Hypothalamus (tissue), 51 donors: ENCODE results near the gene SLC25A13.

ENCODE experiments used
- DNase-seq, 51 donors: peaks; one replicate each; lab custom pipeline; 2025; lab: John Stamatoyannopoulos, UW

Gene SLC25A13

GRCh38 chr7:96116173-96116572 lies 205.7 kb downstream of the SLC25A13 start:
- no peak for DNase-seq

- no peak for DNase-seq
These were observed 207.7 kb downstream of the SLC25A13 start for GRCh38 chr7:96114190-96114589.

- DNase-seq: no peak
These were observed 210.5 kb downstream of the SLC25A13 start for GRCh38 chr7:96111405-96111804.

- DNase-seq: no peak
These were observed 216.9 kb downstream of the SLC25A13 start for GRCh38 chr7:96104984-96105383.

- no peak for DNase-seq
These were observed 219.6 kb downstream of the SLC25A13 start for GRCh38 chr7:96102096-96102811.

GRCh38 chr7:96100737-96101136 lies 221.2 kb downstream of the SLC25A13 start:
- no peak for DNase-seq

- DNase-seq: no peak
These were observed 224.1 kb downstream of the SLC25A13 start for GRCh38 chr7:96097835-96098234.

GRCh38 chr7:96093435-96093834 lies 228.5 kb downstream of the SLC25A13 start:
- DNase-seq: no peak

- DNase-seq: no peak
These were observed 231.1 kb downstream of the SLC25A13 start for GRCh38 chr7:96090756-96091155.

- DNase-seq: no peak
These were observed 232.4 kb downstream of the SLC25A13 start for GRCh38 chr7:96089511-96089910.

- DNase-seq: no peak
These were observed 233.3 kb downstream of the SLC25A13 start for GRCh38 chr7:96088579-96088978.

- DNase-seq: no peak
These were observed 235.9 kb downstream of the SLC25A13 start for GRCh38 chr7:96085953-96086352.

- DNase-seq: no peak
These were observed 236.9 kb downstream of the SLC25A13 start for GRCh38 chr7:96084881-96085553.

GRCh38 chr7:96080027-96080426 lies 241.9 kb downstream of the SLC25A13 start:
- DNase-seq: peak in 1 of 51 donors; percentile 17

- no peak for DNase-seq
These were observed 245.6 kb downstream of the SLC25A13 start for GRCh38 chr7:96076350-96076707.

- DNase-seq: peak in 48 of 51 donors; percentile 5 to 79 (median 38)
These were observed 246.2 kb downstream of the SLC25A13 start for GRCh38 chr7:96075510-96076349.

- DNase-seq: no peak
These were observed 247.0 kb downstream of the SLC25A13 start for GRCh38 chr7:96074871-96075270.
